SK-N-SH (cell line): ENCODE measurements around the gene HTR2C.

Source experiments
- GATA2 ChIP-seq: sonication (generic); formaldehyde crosslinking; IDR thresholded peaks from 2 replicates; pipeline ENCODE4 v1.5.0; 2020; ENCODE audit warnings: mild to moderate bottlenecking, missing genetic modification reagents
- JUND ChIP-seq: IDR thresholded peaks from 2 replicates; pipeline ENCODE4 v1.4.0; 2012
- MXI1 ChIP-seq: IDR thresholded peaks from 2 replicates; pipeline ENCODE4 v1.6.1; 2012; ENCODE audit warnings: mild to moderate bottlenecking, low read depth, low read length, improper control_type of control experiment
- POLR2AphosphoS5 ChIP-seq: IDR thresholded peaks from 2 replicates; pipeline ENCODE4 v1.6.1; 2012; ENCODE audit warnings: low read depth, low read length
- SIN3A ChIP-seq: IDR thresholded peaks from 2 replicates; pipeline ENCODE4 v1.6.1; 2012; ENCODE audit warnings: low read depth, mild to moderate bottlenecking, low read length, moderate library complexity, borderline replicate concordance
- TAF1 ChIP-seq: IDR thresholded peaks from 2 replicates; pipeline ENCODE4 v1.6.1; 2012; ENCODE audit warnings: low read depth, mild to moderate bottlenecking, low read length, moderate library complexity, borderline replicate concordance
- TCF12 ChIP-seq: IDR thresholded peaks from 2 replicates; pipeline ENCODE4 v1.4.0; 2012
- YY1 ChIP-seq: IDR thresholded peaks from 2 replicates; pipeline ENCODE4 v1.4.0; 2012; ENCODE audit warnings: low read depth, mild to moderate bottlenecking
- TF ChIP-seq, protein P1 (sequence below): fragments of 200-600 bp; sonication (generic); IDR thresholded peaks from 2 replicates; pipeline ENCODE4 v1.6.1; 2017; ENCODE audit warnings: antibody characterized with exemption, mild to moderate bottlenecking, moderate library complexity
- TF ChIP-seq, protein P2 (sequence below): IDR thresholded peaks from 2 replicates; pipeline ENCODE4; 2012
- TF ChIP-seq, protein P3 (sequence below): IDR thresholded peaks from 2 replicates; pipeline ENCODE4 v1.4.0; 2012; ENCODE audit warnings: low read depth
- TF ChIP-seq, protein P4 (sequence below): IDR thresholded peaks from 2 replicates; pipeline ENCODE4 v1.6.1; 2012; ENCODE audit warnings: mild to moderate bottlenecking, low read depth, low read length, moderate library complexity

DNA sequence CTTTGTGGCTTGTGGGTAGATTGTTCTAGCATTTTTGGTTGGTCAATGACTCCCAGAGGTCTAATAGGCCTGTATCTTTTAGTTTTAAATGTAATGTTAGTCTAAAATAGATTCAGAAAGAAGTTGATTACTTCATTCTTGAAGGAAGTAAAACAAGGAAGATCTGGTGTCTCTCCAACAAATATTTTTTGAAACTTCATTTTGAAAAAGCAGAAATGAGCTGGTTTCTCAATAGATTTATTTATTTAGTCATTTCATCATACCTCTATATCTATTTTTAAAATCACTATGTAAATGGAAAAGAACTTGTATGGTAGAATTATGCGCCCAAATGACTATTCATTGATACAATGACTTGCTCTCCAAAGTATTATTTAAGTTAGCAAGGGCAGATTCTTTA is 7.2 kb downstream of the HTR2C start:
- TF ChIP-seq, protein P1, sequence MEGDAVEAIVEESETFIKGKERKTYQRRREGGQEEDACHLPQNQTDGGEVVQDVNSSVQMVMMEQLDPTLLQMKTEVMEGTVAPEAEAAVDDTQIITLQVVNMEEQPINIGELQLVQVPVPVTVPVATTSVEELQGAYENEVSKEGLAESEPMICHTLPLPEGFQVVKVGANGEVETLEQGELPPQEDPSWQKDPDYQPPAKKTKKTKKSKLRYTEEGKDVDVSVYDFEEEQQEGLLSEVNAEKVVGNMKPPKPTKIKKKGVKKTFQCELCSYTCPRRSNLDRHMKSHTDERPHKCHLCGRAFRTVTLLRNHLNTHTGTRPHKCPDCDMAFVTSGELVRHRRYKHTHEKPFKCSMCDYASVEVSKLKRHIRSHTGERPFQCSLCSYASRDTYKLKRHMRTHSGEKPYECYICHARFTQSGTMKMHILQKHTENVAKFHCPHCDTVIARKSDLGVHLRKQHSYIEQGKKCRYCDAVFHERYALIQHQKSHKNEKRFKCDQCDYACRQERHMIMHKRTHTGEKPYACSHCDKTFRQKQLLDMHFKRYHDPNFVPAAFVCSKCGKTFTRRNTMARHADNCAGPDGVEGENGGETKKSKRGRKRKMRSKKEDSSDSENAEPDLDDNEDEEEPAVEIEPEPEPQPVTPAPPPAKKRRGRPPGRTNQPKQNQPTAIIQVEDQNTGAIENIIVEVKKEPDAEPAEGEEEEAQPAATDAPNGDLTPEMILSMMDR = no peak
- TF ChIP-seq GATA2 (CRISPR knock-in tag) (no peak), JUND (no peak), YY1 (no peak), POLR2AphosphoS5 (no peak), MXI1 (no peak), TAF1 (no peak), TCF12 (no peak), SIN3A (no peak)
- TF ChIP-seq, protein P2, sequence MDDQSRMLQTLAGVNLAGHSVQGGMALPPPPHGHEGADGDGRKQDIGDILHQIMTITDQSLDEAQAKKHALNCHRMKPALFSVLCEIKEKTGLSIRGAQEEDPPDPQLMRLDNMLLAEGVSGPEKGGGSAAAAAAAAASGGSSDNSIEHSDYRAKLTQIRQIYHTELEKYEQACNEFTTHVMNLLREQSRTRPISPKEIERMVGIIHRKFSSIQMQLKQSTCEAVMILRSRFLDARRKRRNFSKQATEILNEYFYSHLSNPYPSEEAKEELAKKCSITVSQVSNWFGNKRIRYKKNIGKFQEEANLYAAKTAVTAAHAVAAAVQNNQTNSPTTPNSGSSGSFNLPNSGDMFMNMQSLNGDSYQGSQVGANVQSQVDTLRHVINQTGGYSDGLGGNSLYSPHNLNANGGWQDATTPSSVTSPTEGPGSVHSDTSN = no peak
- TF ChIP-seq, protein P3, sequence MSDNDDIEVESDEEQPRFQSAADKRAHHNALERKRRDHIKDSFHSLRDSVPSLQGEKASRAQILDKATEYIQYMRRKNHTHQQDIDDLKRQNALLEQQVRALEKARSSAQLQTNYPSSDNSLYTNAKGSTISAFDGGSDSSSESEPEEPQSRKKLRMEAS = no peak
- TF ChIP-seq, protein P4, sequence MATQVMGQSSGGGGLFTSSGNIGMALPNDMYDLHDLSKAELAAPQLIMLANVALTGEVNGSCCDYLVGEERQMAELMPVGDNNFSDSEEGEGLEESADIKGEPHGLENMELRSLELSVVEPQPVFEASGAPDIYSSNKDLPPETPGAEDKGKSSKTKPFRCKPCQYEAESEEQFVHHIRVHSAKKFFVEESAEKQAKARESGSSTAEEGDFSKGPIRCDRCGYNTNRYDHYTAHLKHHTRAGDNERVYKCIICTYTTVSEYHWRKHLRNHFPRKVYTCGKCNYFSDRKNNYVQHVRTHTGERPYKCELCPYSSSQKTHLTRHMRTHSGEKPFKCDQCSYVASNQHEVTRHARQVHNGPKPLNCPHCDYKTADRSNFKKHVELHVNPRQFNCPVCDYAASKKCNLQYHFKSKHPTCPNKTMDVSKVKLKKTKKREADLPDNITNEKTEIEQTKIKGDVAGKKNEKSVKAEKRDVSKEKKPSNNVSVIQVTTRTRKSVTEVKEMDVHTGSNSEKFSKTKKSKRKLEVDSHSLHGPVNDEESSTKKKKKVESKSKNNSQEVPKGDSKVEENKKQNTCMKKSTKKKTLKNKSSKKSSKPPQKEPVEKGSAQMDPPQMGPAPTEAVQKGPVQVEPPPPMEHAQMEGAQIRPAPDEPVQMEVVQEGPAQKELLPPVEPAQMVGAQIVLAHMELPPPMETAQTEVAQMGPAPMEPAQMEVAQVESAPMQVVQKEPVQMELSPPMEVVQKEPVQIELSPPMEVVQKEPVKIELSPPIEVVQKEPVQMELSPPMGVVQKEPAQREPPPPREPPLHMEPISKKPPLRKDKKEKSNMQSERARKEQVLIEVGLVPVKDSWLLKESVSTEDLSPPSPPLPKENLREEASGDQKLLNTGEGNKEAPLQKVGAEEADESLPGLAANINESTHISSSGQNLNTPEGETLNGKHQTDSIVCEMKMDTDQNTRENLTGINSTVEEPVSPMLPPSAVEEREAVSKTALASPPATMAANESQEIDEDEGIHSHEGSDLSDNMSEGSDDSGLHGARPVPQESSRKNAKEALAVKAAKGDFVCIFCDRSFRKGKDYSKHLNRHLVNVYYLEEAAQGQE = no peak
